Activated naive CD8-positive, alpha-beta T cell treated with anti-CD3 and anti-CD28 coated beads for 36 hours (primary cell): ENCODE results near the gene CTNNA2. TPM values are rescaled to one million over a fixed set of nuclear protein-coding genes. Genes with fewer than 3 reads are reported as not detected.
"Not testable (repeated sequence)": the region's sequence is repeated elsewhere in the genome, so short reads cannot be mapped to it uniquely, and the experiment has no call there.

ENCODE experiments used
- DNase-seq: peaks from one replicate; pipeline ENCODE4 v3.0.0; 2021
- H3K27ac Mint-ChIP-seq: one replicate; pipeline ENCODE4 v1.8.0; 2022; ENCODE audit warnings: mild to moderate bottlenecking, moderate library complexity, mixed read lengths
- H3K27me3 Mint-ChIP-seq: one replicate; pipeline ENCODE4 v1.8.0; 2022; ENCODE audit warnings: mild to moderate bottlenecking, mixed read lengths
- H3K36me3 Mint-ChIP-seq: one replicate; pipeline ENCODE4 v1.8.0; 2021; ENCODE audit warnings: mild to moderate bottlenecking, mixed read lengths
- H3K4me1 Mint-ChIP-seq: one replicate; pipeline ENCODE4 v1.8.0; 2021; ENCODE audit warnings: mixed read lengths
- H3K4me3 Mint-ChIP-seq: one replicate; pipeline ENCODE4 v1.8.0; 2022; ENCODE audit warnings: mild to moderate bottlenecking, moderate library complexity, mixed read lengths
- H3K9me3 Mint-ChIP-seq: one replicate; pipeline ENCODE4 v1.8.0; 2022; ENCODE audit warnings: mixed read lengths
- total RNA-seq, 2 experiments: library from RNA; stranded (reverse); gene quantifications; one replicate each; pipeline ENCODE4 v1.2.3, GENCODE V29; 2021

CTNNA2 gene
- total RNA-seq, 2 experiments from 2014 or later, result not detected

GRCh38 chr2:80026040-80026729, 513.3 kb downstream of the CTNNA2 start:
- peaks cover 1% of the 10 kb centered on the region for H3K9me3 Mint-ChIP-seq
- H3K27ac Mint-ChIP-seq, result no peak overlapping the region

GRCh38 chr2:80028051-80028450, 515.2 kb downstream of the CTNNA2 start:
- Mint-ChIP-seq H3K9me3 (peaks cover 1% of the 10 kb centered on the region), H3K4me3 (no peak overlapping the region), H3K27me3 (peaks cover 3% of the 10 kb centered on the region), H3K36me3 (no peaks in the 10 kb centered on the region), H3K27ac (no peak overlapping the region), H3K4me1 (no peaks in the 10 kb centered on the region)
- DNase-seq, result no peak

More at GRCh38 chr2:80026040-80026729, 513.3 kb downstream of the CTNNA2 start:
- no peaks in the 10 kb centered on the region for H3K36me3 Mint-ChIP-seq
- no peak for DNase-seq
- H3K27me3 Mint-ChIP-seq, result no peaks in the 10 kb centered on the region
- no peaks in the 10 kb centered on the region for H3K4me1 Mint-ChIP-seq
- H3K4me3 Mint-ChIP-seq, result no peak overlapping the region

- Mint-ChIP-seq H3K9me3 (peaks cover 1% of the 10 kb centered on the region), H3K4me3 (no peak overlapping the region), H3K27ac (no peak overlapping the region), H3K36me3 (no peaks in the 10 kb centered on the region), H3K27me3 (peaks cover 3% of the 10 kb centered on the region), H3K4me1 (no peaks in the 10 kb centered on the region)
- DNase-seq, result no peak
Measured at GRCh38 chr2:80028584-80028983, 515.7 kb downstream of the CTNNA2 start.

- H3K9me3 Mint-ChIP-seq, result peaks cover 1% of the 10 kb centered on the region
- DNase-seq, result no peak
- H3K27ac Mint-ChIP-seq, result no peak overlapping the region
- peaks cover 3% of the 10 kb centered on the region for H3K27me3 Mint-ChIP-seq
- no peak overlapping the region for H3K4me3 Mint-ChIP-seq
- no peaks in the 10 kb centered on the region for H3K36me3 Mint-ChIP-seq
- no peaks in the 10 kb centered on the region for H3K4me1 Mint-ChIP-seq
Measured at GRCh38 chr2:80030135-80030534, 517.3 kb downstream of the CTNNA2 start.

GRCh38 chr2:80032684-80033083, 519.8 kb downstream of the CTNNA2 start:
- DNase-seq, H3K27ac Mint-ChIP-seq, H3K4me1 Mint-ChIP-seq, H3K9me3 Mint-ChIP-seq, H3K4me3 Mint-ChIP-seq, H3K27me3 Mint-ChIP-seq, H3K36me3 Mint-ChIP-seq: not testable (repeated sequence)

- H3K27ac Mint-ChIP-seq, result no peak overlapping the region
- no peaks in the 10 kb centered on the region for H3K9me3 Mint-ChIP-seq
- DNase-seq, result no peak
- H3K4me3 Mint-ChIP-seq, result no peak overlapping the region
- H3K27me3 Mint-ChIP-seq, result peaks cover 3% of the 10 kb centered on the region
- H3K36me3 Mint-ChIP-seq, result no peaks in the 10 kb centered on the region
- H3K4me1 Mint-ChIP-seq, result no peaks in the 10 kb centered on the region
Measured at GRCh38 chr2:80035749-80036285, 523.0 kb downstream of the CTNNA2 start.

- H3K36me3 Mint-ChIP-seq, result no peaks in the 10 kb centered on the region
- DNase-seq, result no peak
- no peaks in the 10 kb centered on the region for H3K27me3 Mint-ChIP-seq
- no peak overlapping the region for H3K4me3 Mint-ChIP-seq
- no peaks in the 10 kb centered on the region for H3K9me3 Mint-ChIP-seq
- H3K4me1 Mint-ChIP-seq, result no peaks in the 10 kb centered on the region
- H3K27ac Mint-ChIP-seq, result no peak overlapping the region
Measured at GRCh38 chr2:80037310-80037709, 524.5 kb downstream of the CTNNA2 start.

- H3K27ac Mint-ChIP-seq, result no peak overlapping the region
- no peaks in the 10 kb centered on the region for H3K9me3 Mint-ChIP-seq
- DNase-seq, result no peak
- no peaks in the 10 kb centered on the region for H3K36me3 Mint-ChIP-seq
- H3K4me3 Mint-ChIP-seq, result no peak overlapping the region
- H3K27me3 Mint-ChIP-seq, result no peaks in the 10 kb centered on the region
- H3K4me1 Mint-ChIP-seq, result no peaks in the 10 kb centered on the region
Measured at GRCh38 chr2:80040226-80040625, 527.4 kb downstream of the CTNNA2 start.

GRCh38 chr2:80042635-80043034, 529.8 kb downstream of the CTNNA2 start:
- no peaks in the 10 kb centered on the region for H3K36me3 Mint-ChIP-seq
- no peak overlapping the region for H3K27ac Mint-ChIP-seq
- H3K4me1 Mint-ChIP-seq, result no peaks in the 10 kb centered on the region
- H3K27me3 Mint-ChIP-seq, result peaks cover 3% of the 10 kb centered on the region
- H3K9me3 Mint-ChIP-seq, result no peaks in the 10 kb centered on the region
- no peak for DNase-seq
- no peak overlapping the region for H3K4me3 Mint-ChIP-seq

- H3K9me3 Mint-ChIP-seq, result no peaks in the 10 kb centered on the region
- H3K36me3 Mint-ChIP-seq, result no peaks in the 10 kb centered on the region
- no peak for DNase-seq
- H3K4me1 Mint-ChIP-seq, result no peaks in the 10 kb centered on the region
- no peak overlapping the region for H3K27ac Mint-ChIP-seq
- peaks cover 3% of the 10 kb centered on the region for H3K27me3 Mint-ChIP-seq
- no peak overlapping the region for H3K4me3 Mint-ChIP-seq
Measured at GRCh38 chr2:80048296-80048695, 535.4 kb downstream of the CTNNA2 start.

- Mint-ChIP-seq H3K27ac (no peak overlapping the region), H3K9me3 (no peaks in the 10 kb centered on the region), H3K27me3 (peaks cover 3% of the 10 kb centered on the region), H3K36me3 (no peaks in the 10 kb centered on the region), H3K4me1 (no peaks in the 10 kb centered on the region), H3K4me3 (no peak overlapping the region)
- DNase-seq, result no peak
Measured at GRCh38 chr2:80050246-80050645, 537.4 kb downstream of the CTNNA2 start.

GRCh38 chr2:80053522-80054345, 540.9 kb downstream of the CTNNA2 start:
- DNase-seq, result no peak
- no peaks in the 10 kb centered on the region for H3K9me3 Mint-ChIP-seq
- H3K36me3 Mint-ChIP-seq, result no peaks in the 10 kb centered on the region
- H3K4me1 Mint-ChIP-seq, result no peaks in the 10 kb centered on the region
- no peak overlapping the region for H3K4me3 Mint-ChIP-seq
- H3K27ac Mint-ChIP-seq, result no peak overlapping the region
- no peaks in the 10 kb centered on the region for H3K27me3 Mint-ChIP-seq

GRCh38 chr2:80054346-80054675, 541.5 kb downstream of the CTNNA2 start:
- no peak overlapping the region for H3K27ac Mint-ChIP-seq
- H3K27me3 Mint-ChIP-seq, result no peaks in the 10 kb centered on the region
- H3K36me3 Mint-ChIP-seq, result no peaks in the 10 kb centered on the region
- H3K4me1 Mint-ChIP-seq, result no peaks in the 10 kb centered on the region
- H3K4me3 Mint-ChIP-seq, result no peak overlapping the region
- DNase-seq, result no peak
- H3K9me3 Mint-ChIP-seq, result no peaks in the 10 kb centered on the region

GRCh38 chr2:80057956-80058355, 545.1 kb downstream of the CTNNA2 start:
- Mint-ChIP-seq H3K9me3 (no peaks in the 10 kb centered on the region), H3K4me3 (no peak overlapping the region), H3K4me1 (no peaks in the 10 kb centered on the region)

GRCh38 chr2:80058562-80058961, 545.7 kb downstream of the CTNNA2 start:
- H3K9me3 Mint-ChIP-seq, result no peaks in the 10 kb centered on the region
- no peak overlapping the region for H3K27ac Mint-ChIP-seq
- no peak overlapping the region for H3K4me3 Mint-ChIP-seq
- H3K4me1 Mint-ChIP-seq, result no peaks in the 10 kb centered on the region
- DNase-seq, result no peak
- H3K27me3 Mint-ChIP-seq, result no peaks in the 10 kb centered on the region
- no peaks in the 10 kb centered on the region for H3K36me3 Mint-ChIP-seq

More at GRCh38 chr2:80057956-80058355, 545.1 kb downstream of the CTNNA2 start:
- no peak for DNase-seq
- Mint-ChIP-seq H3K27ac (no peak overlapping the region), H3K36me3 (no peaks in the 10 kb centered on the region), H3K27me3 (no peaks in the 10 kb centered on the region)
